ENCODE measurements around the gene SLC25A25. TPM values are rescaled to one million over a fixed set of nuclear protein-coding genes. Genes with fewer than 3 reads are reported as not detected.

SLC25A25 gene
- total RNA-seq, 2 experiments from 2014 or later: 15.5 to 16.0 TPM

Other genes with a start within 250 kb of the SLC25A25 start
- 10 to 100 TPM; 19.0 to 20.5 TPM for gene ENG, start 213.6 kb upstream of the SLC25A25 start, total RNA-seq
- 10 to 100 TPM; 11.6 to 12.6 TPM for gene AK1, start 190.6 kb upstream of the SLC25A25 start, total RNA-seq
- 10 to 100 TPM; 52.6 to 61.1 TPM for gene ST6GALNAC6, start 168.6 kb upstream of the SLC25A25 start, total RNA-seq
- gene ST6GALNAC4, start 151.2 kb upstream of the SLC25A25 start, total RNA-seq: 10 to 100 TPM; 44.1 to 44.2 TPM
- gene PIP5KL1, start 137.5 kb upstream of the SLC25A25 start, total RNA-seq: 1 to 10 TPM; 1.0 to 2.5 TPM
- 10 to 100 TPM; 74.8 to 76.5 TPM for gene DPM2, start 130.4 kb upstream of the SLC25A25 start, total RNA-seq
- 10 to 100 TPM; 47.3 to 48.5 TPM for gene EEIG1, start 87.2 kb upstream of the SLC25A25 start, total RNA-seq
- 10 to 100 TPM; 13.3 to 15.1 TPM for gene NAIF1, start 912 bp upstream of the SLC25A25 start, total RNA-seq
- gene PTGES2, start 59.5 kb downstream of the SLC25A25 start, total RNA-seq: 10 to 100 TPM; 68.3 to 68.6 TPM
- not detected for gene LCN2, start 81.2 kb downstream of the SLC25A25 start, total RNA-seq
- 10 to 100 TPM; 74.3 to 75.8 TPM for gene BBLN, start 92.0 kb downstream of the SLC25A25 start, total RNA-seq
- gene CIZ1, start 123.3 kb downstream of the SLC25A25 start, total RNA-seq: 100 to 1,000 TPM; 115 to 119 TPM
- gene DNM1, start 135.1 kb downstream of the SLC25A25 start, total RNA-seq: under 1 TPM; 0.40 to 0.65 TPM
- 10 to 100 TPM; 34.0 to 35.2 TPM for gene GOLGA2, start 207.8 kb downstream of the SLC25A25 start, total RNA-seq
- gene SWI5, start 208.0 kb downstream of the SLC25A25 start, total RNA-seq: 10 to 100 TPM; 18.1 to 19.5 TPM

Measured in activated CD8-positive, alpha-beta memory T cell treated with anti-CD3 and anti-CD28 coated beads for 36 hours (primary cell).